ENCODE data around the gene ASB4. TPM values are rescaled to one million over a fixed set of nuclear protein-coding genes. Genes with fewer than 3 reads are reported as not detected.

Gene ASB4
- total RNA-seq, 1 donor from 2014 or later = 24.0 TPM

DNA sequence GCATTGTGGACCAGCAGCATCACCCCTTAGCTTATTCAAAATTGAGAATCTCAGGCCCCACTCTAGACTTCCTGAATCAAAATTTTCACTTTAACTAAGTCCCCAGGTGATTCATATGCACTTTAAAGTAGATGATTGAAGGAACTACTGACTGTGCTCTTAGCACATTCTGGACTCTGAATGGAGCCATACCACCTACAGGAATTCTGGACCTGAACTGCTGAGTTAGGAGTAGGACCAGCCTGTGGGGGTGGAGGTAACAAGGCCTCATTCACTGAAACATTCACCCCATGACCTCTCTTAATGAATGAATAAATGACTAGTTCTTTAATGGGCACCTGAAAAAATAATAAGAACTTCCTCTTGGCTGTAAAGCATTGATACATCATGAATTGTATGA, 103.3 kb downstream of the ASB4 start:
- no peaks in the 10 kb centered on the region for H3K9me3 ChIP-seq (ENCODE audit: control insufficient read depth in 3 of 3, low read length in 3 of 3)
- no peaks in the 10 kb centered on the region for H3K27me3 ChIP-seq (ENCODE audit: control insufficient read depth in 3 of 3, insufficient read depth in 3 of 3, low read length in 3 of 3)
- H3K4me1 ChIP-seq (ENCODE audit: control insufficient read depth in 3 of 3, insufficient read depth in 3 of 3, low read length in 3 of 3) = peaks cover 6 to 27% (median 24%) of the 10 kb centered on the region in 3 donors
- peaks cover 53 to 93% (median 82%) of the 10 kb centered on the region in 3 donors for H3K36me3 ChIP-seq (ENCODE audit: control insufficient read depth in 3 of 3, insufficient read depth in 3 of 3, low read length in 3 of 3)
- no peak overlapping the region for H3K4me3 ChIP-seq (ENCODE audit: low read length in 3 of 3)
- H3K27ac ChIP-seq (ENCODE audit: low read depth, low read length) = no peak overlapping the region
- H3K9ac ChIP-seq (ENCODE audit: low read depth in 1 of 3, low read length in 3 of 3) = no peak overlapping the region

DNA sequence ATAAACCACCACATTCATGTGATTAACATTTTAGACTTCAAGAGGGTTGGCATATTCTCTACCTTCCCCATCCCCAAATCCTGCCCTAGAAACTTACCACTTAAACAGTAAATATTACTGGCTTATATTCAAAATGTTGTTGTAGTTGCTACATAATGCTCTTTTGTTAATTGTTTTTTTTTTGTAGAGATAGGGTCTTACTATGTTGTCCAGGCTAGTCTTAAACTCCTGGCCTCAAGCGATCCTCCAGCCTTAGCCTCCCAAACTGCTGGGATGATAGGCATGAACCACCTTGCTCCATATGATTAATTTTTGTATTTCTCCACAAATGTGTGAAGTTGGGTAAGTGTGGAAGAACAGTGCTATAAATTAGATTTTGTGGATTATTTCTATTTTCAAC, 104.0 kb downstream of the ASB4 start:
- H3K4me1 ChIP-seq (ENCODE audit: control insufficient read depth in 3 of 3, insufficient read depth in 3 of 3, low read length in 3 of 3) = peaks cover 11 to 30% (median 27%) of the 10 kb centered on the region in 3 donors
- no peaks in the 10 kb centered on the region for H3K9me3 ChIP-seq (ENCODE audit: control insufficient read depth in 3 of 3, low read length in 3 of 3)
- H3K36me3 ChIP-seq (ENCODE audit: control insufficient read depth in 3 of 3, insufficient read depth in 3 of 3, low read length in 3 of 3) = peaks cover 55 to 91% (median 81%) of the 10 kb centered on the region in 3 donors

More for the DNA sequence above, 104.0 kb downstream of the ASB4 start:
- Histone ChIP-seq H3K4me3 (ENCODE audit: low read length in 3 of 3) (no peak overlapping the region), H3K27ac (ENCODE audit: low read depth, low read length) (no peak overlapping the region), H3K27me3 (ENCODE audit: control insufficient read depth in 3 of 3, insufficient read depth in 3 of 3, low read length in 3 of 3) (no peaks in the 10 kb centered on the region), H3K9ac (ENCODE audit: low read depth in 1 of 3, low read length in 3 of 3) (no peak overlapping the region)

Other genes starting within 250 kb of the ASB4 start
- gene PON1, start 161.4 kb upstream of the ASB4 start, total RNA-seq = not detected
- 5.2 TPM for gene PON3, start 89.6 kb upstream of the ASB4 start, total RNA-seq
- gene PON2, start 50.9 kb upstream of the ASB4 start, total RNA-seq = 53.8 TPM
- 13.0 TPM for gene PDK4, start 110.6 kb downstream of the ASB4 start, total RNA-seq

All from skeletal muscle tissue (tissue), 4 donors.